IMR-90 (cell line): Measurements from ENCODE around the gene ABI3. TPM values are rescaled to one million over a fixed set of nuclear protein-coding genes. Genes with fewer than 3 reads are reported as not detected.

Experiments used
- CHD1 ChIP-seq: IDR thresholded peaks from 2 replicates; pipeline ENCODE4 v1.6.1; 2012; ENCODE audit warnings: low read depth, low read length, improper control_type of control experiment
- MAFK ChIP-seq: IDR thresholded peaks from 2 replicates; pipeline ENCODE4 v1.6.1; 2012; ENCODE audit warnings: low read depth, low read length, improper control_type of control experiment
- polyA plus RNA-seq, 3 experiments: library from polyadenylated mRNA; depleted of rRNA; stranded (reverse); fragments of >200 nt; gene quantifications; 2 replicates each; pipeline ENCODE4 v1.2.3, GENCODE V29; 2012; ENCODE audit warnings: low replicate concordance in 1 of 3
- total RNA-seq: library from RNA; depleted of rRNA; stranded (reverse); fragments of >200 nt; gene quantifications from 2 replicates; pipeline ENCODE4 v1.2.3, GENCODE V29; 2012
- TF ChIP-seq, protein P1 (sequence below): fragments of 150-350 bp; IDR thresholded peaks from 2 replicates; pipeline ENCODE4 v1.6.1; 2017; ENCODE audit warnings: mild to moderate bottlenecking, antibody characterized with exemption, low read length, low read depth

ABI3 gene
- total and polyA plus RNA-seq, 2 of the 4 experiments (the other 2 are of a cell fraction), result 1.1 to 1.2 TPM

DNA sequence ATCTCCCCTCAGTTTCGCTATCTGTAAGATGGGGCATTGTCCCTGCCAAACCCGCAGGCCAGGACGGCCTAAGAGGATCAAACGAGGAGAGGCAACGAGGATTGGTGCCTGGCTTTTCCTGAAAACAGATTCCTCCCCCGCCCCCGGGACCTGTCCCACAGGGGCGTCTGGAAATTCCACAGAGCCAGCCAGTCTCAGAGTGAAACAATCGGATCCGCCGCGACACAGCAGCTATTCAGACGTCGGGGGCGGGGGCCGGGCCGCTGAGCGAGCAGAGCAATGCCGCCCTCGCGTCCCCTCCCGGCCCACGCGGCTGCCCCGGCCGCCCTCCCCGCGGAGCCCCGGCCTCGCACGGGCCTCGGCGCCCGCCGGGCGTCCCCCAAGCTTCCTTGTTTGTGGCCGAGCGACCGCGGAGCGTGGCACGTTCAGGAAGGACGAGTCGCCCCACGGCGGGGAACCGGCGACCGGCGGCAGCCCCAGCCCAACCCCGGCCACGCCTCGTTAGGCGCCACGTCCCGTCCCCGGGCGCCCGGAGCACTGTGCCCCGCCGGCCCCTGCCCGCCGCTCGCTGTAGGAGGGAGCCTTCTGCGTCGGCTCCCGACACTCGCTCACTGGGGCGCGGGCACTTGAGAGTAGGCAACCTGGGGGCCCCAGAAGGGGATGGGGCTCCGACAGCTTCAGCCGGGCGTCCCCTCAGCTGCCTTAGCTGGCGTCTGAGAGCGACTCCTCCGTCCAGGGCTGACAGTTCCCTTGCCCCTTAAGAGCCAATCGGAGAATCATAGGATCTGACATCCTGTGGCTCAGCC, 49.7 kb downstream of the ABI3 start (continued):
- TF ChIP-seq, protein P1, sequence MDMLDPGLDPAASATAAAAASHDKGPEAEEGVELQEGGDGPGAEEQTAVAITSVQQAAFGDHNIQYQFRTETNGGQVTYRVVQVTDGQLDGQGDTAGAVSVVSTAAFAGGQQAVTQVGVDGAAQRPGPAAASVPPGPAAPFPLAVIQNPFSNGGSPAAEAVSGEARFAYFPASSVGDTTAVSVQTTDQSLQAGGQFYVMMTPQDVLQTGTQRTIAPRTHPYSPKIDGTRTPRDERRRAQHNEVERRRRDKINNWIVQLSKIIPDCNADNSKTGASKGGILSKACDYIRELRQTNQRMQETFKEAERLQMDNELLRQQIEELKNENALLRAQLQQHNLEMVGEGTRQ, result no peak
- TF ChIP-seq CHD1, result no peak
- no peak for TF ChIP-seq MAFK
